Breast epithelium (tissue), 4 donors: Measurements from ENCODE around the gene ZMIZ1. TPM values are rescaled to one million over a fixed set of nuclear protein-coding genes. Genes with fewer than 3 reads are reported as not detected.

Source experiments
- DNase-seq, 2 donors: peaks; one replicate each; pipeline ENCODE4 v3.0.0-alpha.2; 2019; ENCODE audit warnings: low spot score in 2 of 2
- H3K27ac ChIP-seq, 2 donors: fragments of 200-600 bp; sonication (generic) in 1 of 2; one replicate each; pipeline ENCODE4 v1.5.1; 2016 to 2019; ENCODE audit warnings: mild to moderate bottlenecking in 1 of 2
- H3K27me3 ChIP-seq, 2 donors: fragments of 200-600 bp; sonication (generic) in 1 of 2; one replicate each; pipeline versions ENCODE4 v1.5.1 to v1.6.0; 2017 to 2019; ENCODE audit warnings: control low read depth in 1 of 2, mild to moderate bottlenecking in 1 of 2
- H3K36me3 ChIP-seq: fragments of 200-600 bp; one replicate; pipeline ENCODE4 v1.5.1; 2019
- H3K4me1 ChIP-seq, 2 donors: fragments of 200-600 bp; sonication (generic); one replicate each; pipeline ENCODE4 v1.5.1; 2016 to 2019; ENCODE audit warnings: control low read depth in 1 of 2
- H3K4me3 ChIP-seq, 3 donors: fragments of 200-600 bp; sonication (generic); 1 replicate in 2 of 3; 2 replicates in 1 of 3; pipeline ENCODE4 v1.5.1; 2016 to 2019; ENCODE audit warnings: mild to moderate bottlenecking in 3 of 3, moderate library complexity in 2 of 3
- H3K9me3 ChIP-seq, 2 donors: fragments of 200-600 bp; sonication (generic) in 1 of 2; one replicate each; pipeline ENCODE4 v1.5.1; 2016 to 2019; ENCODE audit warnings: control low read depth in 1 of 2
- CTCF ChIP-seq, 3 donors: fragments of 450-650 bp; IDR thresholded peaks; one replicate each; pipeline ENCODE4 v1.5.1; 2016 to 2017; ENCODE audit warnings: antibody characterized with exemption in 3 of 3, mild to moderate bottlenecking in 3 of 3, moderate library complexity in 3 of 3
- POLR2A ChIP-seq: fragments of 450-650 bp; IDR thresholded peaks from one replicate; pipeline ENCODE4 v1.6.1; 2016; ENCODE audit warnings: antibody characterized with exemption, mild to moderate bottlenecking, moderate library complexity
- POLR2AphosphoS5 ChIP-seq, 3 donors: sonication (generic); formaldehyde crosslinking; IDR thresholded peaks; one replicate each; pipeline ENCODE4 v1.6.1; 2017; ENCODE audit warnings: antibody characterized with exemption in 3 of 3
- intact Hi-C: fragments of 100-400 bp; cut with DNase I; formaldehyde crosslinking; loops from one replicate; pipeline ENCODE4 v1.15.1; 2023; ENCODE audit warnings: low total_unique reads
- total RNA-seq, 3 donors: library from RNA; depleted of rRNA; stranded (reverse); fragments of >200 nt; gene quantifications; one replicate each; pipeline ENCODE4 v1.1.0, GENCODE V29; 2016

The ZMIZ1 gene
- total RNA-seq, 3 donors from 2014 or later: 34.4 to 63.7 (median 39.8) TPM

GRCh38 chr10:79142522-79143309, 74.0 kb downstream of the ZMIZ1 start:
- no peak for TF ChIP-seq POLR2AphosphoS5 (IDR thresholded peaks at IDR 0.05)
- TF ChIP-seq CTCF (IDR thresholded peaks at IDR 0.05): no peak
- no peak for TF ChIP-seq POLR2A
- peak overlapping the region; percentile 92 to 98 for H3K27ac ChIP-seq
- intact Hi-C loops: no loop called here
- H3K27me3 ChIP-seq: no peaks in the 10 kb centered on the region
- no peaks in the 10 kb centered on the region for H3K36me3 ChIP-seq
- no peaks in the 10 kb centered on the region for H3K9me3 ChIP-seq
- DNase-seq: no peak
- H3K4me1 ChIP-seq: peaks cover 11 to 39% of the 10 kb centered on the region in 2 donors
- no peak overlapping the region for H3K4me3 ChIP-seq

GRCh38 chr10:79143879-79144278, 75.1 kb downstream of the ZMIZ1 start:
- Histone ChIP-seq H3K4me3 (no peak overlapping the region), H3K27ac (peak overlapping the region; percentile 92 to 98), H3K9me3 (no peaks in the 10 kb centered on the region), H3K4me1 (peaks cover 20 to 50% of the 10 kb centered on the region in 2 donors), H3K36me3 (no peaks in the 10 kb centered on the region), H3K27me3 (no peaks in the 10 kb centered on the region)
- intact Hi-C loops: no loop called here
- TF ChIP-seq POLR2AphosphoS5 (IDR thresholded peaks at IDR 0.05) (no peak), POLR2A (no peak), CTCF (IDR thresholded peaks at IDR 0.05) (no peak)
- no peak for DNase-seq

GRCh38 chr10:79144351-79145173, 75.8 kb downstream of the ZMIZ1 start:
- H3K4me3 ChIP-seq: no peak overlapping the region
- H3K27me3 ChIP-seq: no peaks in the 10 kb centered on the region
- H3K27ac ChIP-seq: peak overlapping the region; percentile 92 to 98
- H3K36me3 ChIP-seq: no peaks in the 10 kb centered on the region
- no peaks in the 10 kb centered on the region for H3K9me3 ChIP-seq
- H3K4me1 ChIP-seq: peaks cover 27 to 57% of the 10 kb centered on the region in 2 donors
- peak in 1 of 2 donors; percentile 80 for DNase-seq
- intact Hi-C loops: no loop called here
- TF ChIP-seq POLR2A (no peak), POLR2AphosphoS5 (IDR thresholded peaks at IDR 0.05) (peak in 1 of 3 donors; percentile 39), CTCF (IDR thresholded peaks at IDR 0.05) (no peak)

GRCh38 chr10:79145174-79145483, 76.4 kb downstream of the ZMIZ1 start:
- intact Hi-C loops: no loop called here
- no peak for DNase-seq
- peaks cover 32 to 62% of the 10 kb centered on the region in 2 donors for H3K4me1 ChIP-seq
- H3K27ac ChIP-seq: peak overlapping the region; percentile 92 to 98
- H3K9me3 ChIP-seq: no peaks in the 10 kb centered on the region
- H3K4me3 ChIP-seq: no peak overlapping the region
- TF ChIP-seq POLR2AphosphoS5 (IDR thresholded peaks at IDR 0.05) (no peak), POLR2A (no peak), CTCF (IDR thresholded peaks at IDR 0.05) (no peak)
- no peaks in the 10 kb centered on the region for H3K27me3 ChIP-seq
- H3K36me3 ChIP-seq: no peaks in the 10 kb centered on the region
